KMS-11 (cell line): ENCODE measurements around the gene LRRC2.
"Not testable (repeated sequence)": the region's sequence is repeated elsewhere in the genome, so short reads cannot be mapped to it uniquely, and the experiment has no call there.

Experiments used
- H2AFZ ChIP-seq: fragments of 200-600 bp; sonication (generic); 2 replicates; pipeline ENCODE4 v1.6.1; 2016; ENCODE audit warnings: antibody characterized with exemption, mixed run types, low read depth
- H3K27ac ChIP-seq: fragments of 200-600 bp; sonication (generic); 2 replicates; pipeline ENCODE4 v1.6.1; 2016; ENCODE audit warnings: mild to moderate bottlenecking, mixed run types
- H3K27me3 ChIP-seq: fragments of 200-600 bp; sonication (generic); 2 replicates; pipeline ENCODE4 v1.6.1; 2017; ENCODE audit warnings: mild to moderate bottlenecking, low read depth, mixed run types, moderate library complexity; ENCODE audit not compliant: insufficient read depth
- H3K36me3 ChIP-seq: fragments of 200-600 bp; sonication (generic); 2 replicates; pipeline ENCODE4 v1.6.1; 2017; ENCODE audit warnings: mild to moderate bottlenecking, mixed run types; ENCODE audit not compliant: insufficient read depth
- H3K4me1 ChIP-seq: fragments of 200-600 bp; sonication (generic); 2 replicates; pipeline ENCODE4 v1.6.1; 2016; ENCODE audit warnings: mild to moderate bottlenecking, low read depth, mixed run types; ENCODE audit not compliant: poor library complexity, severe bottlenecking
- H3K4me2 ChIP-seq: fragments of 200-600 bp; sonication (generic); 2 replicates; pipeline ENCODE4 v1.7.0; 2016; ENCODE audit warnings: mild to moderate bottlenecking, mixed run types
- H3K4me3 ChIP-seq: fragments of 200-600 bp; sonication (generic); IDR thresholded peaks from 2 replicates; pipeline ENCODE4 v1.6.1; 2017; ENCODE audit warnings: low read depth, low read length, mixed read lengths; ENCODE audit not compliant: insufficient read depth
- H3K79me2 ChIP-seq: fragments of 200-600 bp; sonication (generic); 2 replicates; pipeline ENCODE4 v1.6.1; 2016; ENCODE audit warnings: low read depth, mixed run types; ENCODE audit not compliant: insufficient read depth
- H3K9ac ChIP-seq: fragments of 200-600 bp; sonication (generic); 2 replicates; pipeline ENCODE4 v1.6.1; 2016; ENCODE audit warnings: mild to moderate bottlenecking, mixed run types
- H4K20me1 ChIP-seq: fragments of 200-600 bp; sonication (generic); 2 replicates; pipeline ENCODE4 v1.6.1; 2016; ENCODE audit warnings: mild to moderate bottlenecking, mixed run types; ENCODE audit not compliant: insufficient read depth
- CTCF ChIP-seq: fragments of 200-600 bp; sonication (generic); conservative IDR thresholded peaks from 2 replicates; pipeline ENCODE4 v1.6.1; 2017; ENCODE audit warnings: low read depth, mild to moderate bottlenecking, antibody characterized with exemption, low read length, moderate library complexity, mixed read lengths

Gene LRRC2

GRCh38 chr3:46578973-46579755 is 13.1 kb upstream of the LRRC2 start:
- Histone ChIP-seq H4K20me1 (no peaks in the 10 kb centered on the region), H2AFZ (no peak overlapping the region), H3K36me3 (no peaks in the 10 kb centered on the region), H3K4me2 (no peak overlapping the region), H3K27ac (no peak overlapping the region), H3K4me3 (no peak overlapping the region), H3K4me1 (no peaks in the 10 kb centered on the region), H3K27me3 (no peaks in the 10 kb centered on the region), H3K9ac (no peak overlapping the region), H3K79me2 (no peaks in the 10 kb centered on the region)
- no peak for TF ChIP-seq CTCF

GRCh38 chr3:46577580-46578249 is 11.6 kb upstream of the LRRC2 start:
- not testable (repeated sequence) for H3K9ac ChIP-seq, H3K4me3 ChIP-seq, H2AFZ ChIP-seq, H3K36me3 ChIP-seq, H3K27ac ChIP-seq, H3K27me3 ChIP-seq, H3K4me2 ChIP-seq, H4K20me1 ChIP-seq, H3K4me1 ChIP-seq, H3K79me2 ChIP-seq

GRCh38 chr3:46576879-46577278 is 10.8 kb upstream of the LRRC2 start:
- no peak overlapping the region for H2AFZ ChIP-seq
- H3K4me1 ChIP-seq, result no peaks in the 10 kb centered on the region
- H3K27ac ChIP-seq, result no peak overlapping the region
- H3K27me3 ChIP-seq, result no peaks in the 10 kb centered on the region
- no peak for TF ChIP-seq CTCF
- no peaks in the 10 kb centered on the region for H3K36me3 ChIP-seq
- no peaks in the 10 kb centered on the region for H3K79me2 ChIP-seq
- no peak overlapping the region for H3K4me2 ChIP-seq
- no peaks in the 10 kb centered on the region for H4K20me1 ChIP-seq
- H3K4me3 ChIP-seq, result no peak overlapping the region
- no peak overlapping the region for H3K9ac ChIP-seq

- Histone ChIP-seq H4K20me1 (no peaks in the 10 kb centered on the region), H3K27ac (no peak overlapping the region), H2AFZ (no peak overlapping the region), H3K79me2 (no peaks in the 10 kb centered on the region), H3K36me3 (no peaks in the 10 kb centered on the region), H3K4me1 (no peaks in the 10 kb centered on the region), H3K4me3 (no peak overlapping the region), H3K9ac (no peak overlapping the region), H3K4me2 (no peak overlapping the region), H3K27me3 (no peaks in the 10 kb centered on the region)
- TF ChIP-seq CTCF, result no peak
Observed at GRCh38 chr3:46576386-46576785, 10.3 kb upstream of the LRRC2 start.
